ENCODE measurements around the gene LPO.

DNA sequence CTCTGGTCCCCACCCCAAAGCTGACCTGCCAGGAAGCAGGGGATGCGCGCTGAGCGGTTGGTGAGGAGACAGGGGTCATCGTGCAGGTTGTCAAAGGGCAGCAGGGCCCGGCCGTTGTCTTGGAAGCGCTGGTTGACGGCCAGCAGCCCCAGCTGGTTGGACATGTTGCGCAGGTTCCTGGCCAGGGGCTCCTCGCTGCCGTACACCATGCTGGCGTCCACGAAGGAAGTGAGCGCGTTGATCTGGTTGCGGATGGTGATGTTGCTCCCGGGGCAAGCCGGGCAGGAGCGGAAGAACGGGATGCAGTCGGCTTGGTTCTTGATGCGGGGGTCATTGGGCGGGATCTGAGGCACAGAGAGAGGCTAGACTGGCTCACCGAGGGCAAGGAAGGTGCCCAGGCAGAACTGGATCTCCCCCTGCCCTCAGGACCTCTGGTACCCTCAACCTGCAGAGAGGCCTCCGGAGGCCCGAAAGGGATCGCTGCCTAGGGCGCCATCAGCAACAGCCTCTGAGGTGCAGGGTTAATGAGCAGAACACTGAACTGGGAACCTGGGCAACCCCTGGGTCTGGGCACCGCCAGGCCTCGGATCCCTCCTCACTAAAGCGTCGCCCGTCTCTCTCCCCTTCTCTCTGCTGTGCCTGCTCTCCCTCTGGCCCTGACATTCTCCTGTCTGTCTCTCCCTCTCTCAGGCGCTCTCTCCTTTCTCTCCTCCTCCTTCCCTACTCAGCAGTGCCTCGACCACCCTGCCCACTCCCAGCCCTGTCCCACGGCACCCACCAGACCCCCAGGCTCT is 39.6 kb downstream of the LPO start:
- TF ChIP-seq POLR2AphosphoS5 (IDR thresholded peaks at IDR 0.05; ENCODE audit: low read depth, low read length) = no peak
- TF ChIP-seq POLR2A (IDR thresholded peaks at IDR 0.05; ENCODE audit: low read depth, low read length) = no peak
